ENCODE results near the gene TNIP2. TPM values are rescaled to one million over a fixed set of nuclear protein-coding genes. Genes with fewer than 3 reads are reported as not detected.

TNIP2 gene
- total RNA-seq, 1 experiment from 2014 or later = 37.2 TPM

- H3K27ac ChIP-seq = no peak overlapping the region
- DNase-seq (ENCODE audit: low read depth in 1 of 2, low spot score in 2 of 2) = no peak
- H3K4me3 ChIP-seq = no peak overlapping the region
- 0 out of 2 replicates have a peak, but pooled peaks cover 4% of the 10 kb centered on the region for H3K36me3 ChIP-seq
- no peaks in the 10 kb centered on the region for H3K9me3 ChIP-seq (replicated peaks)
- no peaks in the 10 kb centered on the region for H3K4me1 ChIP-seq (replicated peaks)
- no peaks in the 10 kb centered on the region for H3K27me3 ChIP-seq (replicated peaks)
These were observed 40.7 kb downstream of the TNIP2 start for GRCh38 chr4:2715426-2715825.

DNA sequence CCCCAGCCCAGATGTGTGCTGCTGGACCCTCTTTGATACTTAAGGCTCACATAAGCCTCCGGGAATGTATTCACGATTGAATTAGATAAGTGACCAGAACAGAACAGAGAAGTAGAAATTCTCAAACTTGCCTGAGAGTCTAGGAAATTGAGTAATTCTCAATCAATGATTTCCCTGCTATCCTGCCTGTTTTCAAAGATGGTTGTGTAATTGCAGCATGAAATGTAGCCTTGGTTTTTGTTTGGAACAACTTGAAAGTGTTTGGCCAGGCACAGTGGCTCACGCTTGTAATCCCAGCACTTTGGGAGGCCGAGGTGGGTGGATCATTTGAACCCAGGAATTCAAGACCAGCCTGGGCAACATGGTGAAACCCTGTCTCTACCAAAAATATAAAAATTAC is 41.2 kb downstream of the TNIP2 start:
- H3K27me3 ChIP-seq (replicated peaks) = no peaks in the 10 kb centered on the region
- no peaks in the 10 kb centered on the region for H3K9me3 ChIP-seq (replicated peaks)
- no peak for DNase-seq (ENCODE audit: low read depth in 1 of 2, low spot score in 2 of 2)
- H3K27ac ChIP-seq = no peak overlapping the region
- H3K4me3 ChIP-seq = no peak overlapping the region
- 0 out of 2 replicates have a peak, but pooled peaks cover 4% of the 10 kb centered on the region for H3K36me3 ChIP-seq
- H3K4me1 ChIP-seq (replicated peaks) = no peaks in the 10 kb centered on the region

GRCh38 chr4:2714061-2714770 is 41.9 kb downstream of the TNIP2 start:
- Histone ChIP-seq H3K4me3 (no peak overlapping the region), H3K4me1 (replicated peaks) (no peaks in the 10 kb centered on the region), H3K27ac (no peak overlapping the region), H3K36me3 (0 out of 2 replicates have a peak, but pooled peaks cover 4% of the 10 kb centered on the region), H3K9me3 (replicated peaks) (no peaks in the 10 kb centered on the region), H3K27me3 (replicated peaks) (no peaks in the 10 kb centered on the region)
- DNase-seq (ENCODE audit: low read depth in 1 of 2, low spot score in 2 of 2) = no peak

- DNase-seq (ENCODE audit: low read depth in 1 of 2, low spot score in 2 of 2) = no peak
- H3K4me1 ChIP-seq (replicated peaks) = no peaks in the 10 kb centered on the region
- 0 out of 2 replicates have a peak, but pooled peaks cover 4% of the 10 kb centered on the region for H3K36me3 ChIP-seq
- no peak overlapping the region for H3K27ac ChIP-seq
- H3K9me3 ChIP-seq (replicated peaks) = no peaks in the 10 kb centered on the region
- H3K4me3 ChIP-seq = no peak overlapping the region
- H3K27me3 ChIP-seq (replicated peaks) = no peaks in the 10 kb centered on the region
These were observed 42.8 kb downstream of the TNIP2 start for GRCh38 chr4:2713337-2713736.

GRCh38 chr4:2712261-2712842 is 43.8 kb downstream of the TNIP2 start:
- 0 out of 2 replicates have a peak, but pooled peaks cover 4% of the 10 kb centered on the region for H3K36me3 ChIP-seq
- DNase-seq (ENCODE audit: low read depth in 1 of 2, low spot score in 2 of 2) = no peak

GRCh38 chr4:2702770-2703169 is 53.4 kb downstream of the TNIP2 start:
- no peak overlapping the region for H3K27ac ChIP-seq
- H3K4me3 ChIP-seq = no peak overlapping the region
- no peaks in the 10 kb centered on the region for H3K9me3 ChIP-seq (replicated peaks)
- DNase-seq (ENCODE audit: low read depth in 1 of 2, low spot score in 2 of 2) = no peak
- no peaks in the 10 kb centered on the region for H3K27me3 ChIP-seq (replicated peaks)
- H3K36me3 ChIP-seq = peaks cover 15% of the 10 kb centered on the region
- no peaks in the 10 kb centered on the region for H3K4me1 ChIP-seq (replicated peaks)

More at GRCh38 chr4:2712261-2712842, 43.8 kb downstream of the TNIP2 start:
- Histone ChIP-seq H3K4me1 (replicated peaks) (no peaks in the 10 kb centered on the region), H3K4me3 (no peak overlapping the region), H3K27ac (no peak overlapping the region), H3K9me3 (replicated peaks) (no peaks in the 10 kb centered on the region), H3K27me3 (replicated peaks) (no peaks in the 10 kb centered on the region)

GRCh38 chr4:2702361-2702760 is 53.8 kb downstream of the TNIP2 start:
- no peak for DNase-seq (ENCODE audit: low read depth in 1 of 2, low spot score in 2 of 2)
- H3K27me3 ChIP-seq (replicated peaks) = no peaks in the 10 kb centered on the region
- no peak overlapping the region for H3K27ac ChIP-seq
- H3K4me3 ChIP-seq = no peak overlapping the region
- no peaks in the 10 kb centered on the region for H3K4me1 ChIP-seq (replicated peaks)
- H3K9me3 ChIP-seq (replicated peaks) = no peaks in the 10 kb centered on the region
- peaks cover 15% of the 10 kb centered on the region for H3K36me3 ChIP-seq

GRCh38 chr4:2700031-2700430 is 56.1 kb downstream of the TNIP2 start:
- no peaks in the 10 kb centered on the region for H3K9me3 ChIP-seq (replicated peaks)
- peaks cover 31% of the 10 kb centered on the region for H3K36me3 ChIP-seq
- no peak overlapping the region for H3K4me3 ChIP-seq
- H3K4me1 ChIP-seq (replicated peaks) = peaks cover 5% of the 10 kb centered on the region
- no peaks in the 10 kb centered on the region for H3K27me3 ChIP-seq (replicated peaks)
- DNase-seq (ENCODE audit: low read depth in 1 of 2, low spot score in 2 of 2) = no peak
- no peak overlapping the region for H3K27ac ChIP-seq

DNA sequence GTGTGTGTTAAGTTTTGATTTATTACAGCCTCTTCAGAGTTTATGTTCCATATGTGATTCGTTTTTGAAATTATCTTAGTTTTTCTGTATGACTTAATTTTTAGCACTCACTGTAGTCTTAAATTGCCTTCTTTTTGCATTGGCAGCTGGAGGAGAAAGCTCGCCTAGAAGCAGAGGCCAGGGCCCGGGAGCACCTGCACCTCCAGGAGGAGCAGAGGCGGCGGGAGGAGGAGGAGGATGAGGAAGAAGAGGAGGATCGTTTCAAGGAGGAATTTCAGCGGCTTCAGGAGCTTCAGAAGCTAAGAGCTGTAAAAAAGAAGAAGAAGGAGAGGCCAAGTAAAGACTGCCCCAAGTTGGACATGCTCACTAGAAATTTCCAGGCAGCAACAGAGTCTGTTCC is 56.6 kb downstream of the TNIP2 start:
- Histone ChIP-seq H3K36me3 (peaks cover 33% of the 10 kb centered on the region), H3K9me3 (replicated peaks) (no peaks in the 10 kb centered on the region), H3K27me3 (replicated peaks) (no peaks in the 10 kb centered on the region), H3K4me1 (replicated peaks) (peaks cover 8% of the 10 kb centered on the region), H3K4me3 (no peak overlapping the region), H3K27ac (no peak overlapping the region)
- DNase-seq (ENCODE audit: low read depth in 1 of 2, low spot score in 2 of 2) = no peak

- H3K9me3 ChIP-seq (replicated peaks) = no peaks in the 10 kb centered on the region
- peaks cover 35% of the 10 kb centered on the region for H3K36me3 ChIP-seq
- no peak overlapping the region for H3K27ac ChIP-seq
- no peaks in the 10 kb centered on the region for H3K27me3 ChIP-seq (replicated peaks)
- peaks cover 13% of the 10 kb centered on the region for H3K4me1 ChIP-seq (replicated peaks)
- DNase-seq (ENCODE audit: low read depth in 1 of 2, low spot score in 2 of 2) = no peak
- H3K4me3 ChIP-seq = no peak overlapping the region
These were observed 57.1 kb downstream of the TNIP2 start for GRCh38 chr4:2698951-2699505.

DNA sequence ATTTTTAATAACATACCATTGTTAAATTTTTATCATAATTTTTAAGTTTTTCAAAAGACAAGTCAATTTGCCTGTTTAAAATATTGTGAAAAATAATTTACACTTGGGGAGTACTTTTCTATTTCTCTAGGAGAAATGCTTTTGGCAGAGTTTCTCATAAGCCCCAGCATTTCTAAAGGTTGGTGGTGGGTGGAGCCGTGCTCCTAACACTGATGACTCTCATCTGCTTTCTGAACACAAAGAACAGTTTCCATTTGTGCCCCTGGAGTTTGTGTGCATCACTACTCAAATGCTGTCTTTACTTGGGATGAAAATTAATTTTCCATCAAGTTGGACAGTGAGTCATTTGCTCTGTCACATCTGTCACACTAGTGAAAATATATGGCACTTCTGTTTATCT is 57.6 kb downstream of the TNIP2 start:
- Histone ChIP-seq H3K27ac (no peak overlapping the region), H3K4me3 (no peak overlapping the region), H3K36me3 (peaks cover 41% of the 10 kb centered on the region), H3K27me3 (replicated peaks) (no peaks in the 10 kb centered on the region), H3K4me1 (replicated peaks) (peaks cover 13% of the 10 kb centered on the region), H3K9me3 (replicated peaks) (no peaks in the 10 kb centered on the region)
- DNase-seq (ENCODE audit: low read depth in 1 of 2, low spot score in 2 of 2) = no peak

DNA sequence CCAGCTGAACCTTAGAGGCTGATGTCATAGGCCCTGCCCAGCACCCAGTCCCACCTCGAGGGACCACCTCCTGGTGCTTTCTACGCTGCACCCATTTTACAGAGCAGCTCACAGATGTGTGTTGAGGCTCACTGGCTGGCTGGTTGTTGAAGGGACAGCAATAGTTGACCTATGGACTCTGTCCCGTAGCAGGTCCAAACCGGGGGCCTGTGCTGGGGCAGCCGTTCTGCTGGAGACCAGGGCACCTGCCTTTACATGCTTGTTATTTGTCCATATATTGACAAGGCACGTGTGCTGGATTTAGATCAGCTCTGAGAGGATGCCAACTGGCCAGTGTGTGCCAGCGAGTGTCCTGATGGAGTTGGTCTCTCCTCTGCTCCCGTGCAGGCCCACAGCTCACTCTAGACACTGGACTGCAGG is 58.1 kb downstream of the TNIP2 start:
- no peak for DNase-seq (ENCODE audit: low read depth in 1 of 2, low spot score in 2 of 2)
- Histone ChIP-seq H3K4me3 (no peak overlapping the region), H3K27ac (no peak overlapping the region), H3K36me3 (peaks cover 38% of the 10 kb centered on the region), H3K9me3 (replicated peaks) (no peaks in the 10 kb centered on the region), H3K4me1 (replicated peaks) (peaks cover 13% of the 10 kb centered on the region), H3K27me3 (replicated peaks) (no peaks in the 10 kb centered on the region)

DNA sequence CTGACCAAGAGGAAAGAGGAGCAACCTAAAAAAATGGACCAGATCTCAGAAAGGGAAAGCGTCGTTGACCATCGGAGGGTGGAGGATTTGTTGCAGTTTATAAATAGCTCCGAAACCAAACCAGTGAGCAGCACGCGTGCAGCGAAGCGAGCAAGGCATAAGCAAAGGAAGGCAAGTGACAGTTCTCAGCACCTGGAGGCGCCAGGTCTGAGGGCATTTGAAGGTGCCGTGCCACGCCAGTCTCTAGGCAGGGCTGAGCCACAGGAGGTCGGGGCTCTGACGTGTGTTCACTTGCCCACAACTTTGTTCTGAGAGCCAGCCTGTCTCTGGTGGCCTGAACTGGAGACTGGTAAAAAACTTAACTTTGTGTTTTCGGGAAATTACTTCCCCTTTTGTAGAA is 59.7 kb downstream of the TNIP2 start:
- peaks cover 33% of the 10 kb centered on the region for H3K36me3 ChIP-seq
- no peaks in the 10 kb centered on the region for H3K27me3 ChIP-seq (replicated peaks)
- no peak overlapping the region for H3K4me3 ChIP-seq
- no peaks in the 10 kb centered on the region for H3K9me3 ChIP-seq (replicated peaks)
- peaks cover 13% of the 10 kb centered on the region for H3K4me1 ChIP-seq (replicated peaks)
- no peak overlapping the region for H3K27ac ChIP-seq
- DNase-seq (ENCODE audit: low read depth in 1 of 2, low spot score in 2 of 2) = no peak

GRCh38 chr4:2695346-2696060 is 60.6 kb downstream of the TNIP2 start:
- no peak for DNase-seq (ENCODE audit: low read depth in 1 of 2, low spot score in 2 of 2)
- no peaks in the 10 kb centered on the region for H3K27me3 ChIP-seq (replicated peaks)

More at GRCh38 chr4:2695346-2696060, 60.6 kb downstream of the TNIP2 start:
- H3K4me3 ChIP-seq = no peak overlapping the region
- H3K27ac ChIP-seq = no peak overlapping the region
- peaks cover 40% of the 10 kb centered on the region for H3K36me3 ChIP-seq
- H3K4me1 ChIP-seq (replicated peaks) = peaks cover 15% of the 10 kb centered on the region
- H3K9me3 ChIP-seq (replicated peaks) = no peaks in the 10 kb centered on the region

Measured in SJSA1 (cell line).